ENCODE measurements around the gene NUP50. TPM values are rescaled to one million over a fixed set of nuclear protein-coding genes. Genes with fewer than 3 reads are reported as not detected.
"Not testable (repeated sequence)": the region's sequence is repeated elsewhere in the genome, so short reads cannot be mapped to it uniquely, and the experiment has no call there.

Gene NUP50
- total and polyA plus RNA-seq, 8 donors: 14.6 to 443 (median 113) TPM

DNA sequence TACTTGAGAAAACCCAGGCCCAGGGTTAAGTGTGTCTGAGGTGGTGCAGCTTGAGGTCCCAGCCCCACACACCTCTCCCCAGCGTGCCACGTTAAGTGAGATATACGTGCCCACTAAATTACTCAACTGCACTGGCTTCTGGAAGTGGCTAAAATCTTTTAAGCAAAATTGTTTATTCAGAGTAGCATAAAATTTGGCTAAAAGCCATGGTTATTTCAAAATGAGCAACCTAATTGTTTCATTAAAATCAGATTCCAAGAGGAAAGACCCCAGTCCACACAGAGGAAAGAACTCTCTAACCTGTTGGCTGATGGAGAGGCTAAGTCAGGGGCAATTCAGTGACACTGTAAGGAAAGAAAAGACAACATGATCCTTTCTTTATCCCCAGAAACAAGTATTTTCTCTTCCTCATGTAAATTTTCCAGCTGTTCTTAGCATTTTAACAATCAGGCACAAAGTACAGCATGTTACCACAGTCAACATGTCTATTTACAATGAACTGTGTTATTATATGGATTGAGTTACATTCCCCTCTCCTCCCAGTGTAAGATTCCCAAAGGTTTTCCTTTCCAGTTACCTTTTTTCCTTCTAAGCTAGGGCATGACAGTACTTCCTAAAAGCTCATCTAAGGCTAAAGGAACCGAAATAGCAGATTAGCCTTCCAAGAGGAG, 26.6 kb downstream of the NUP50 start:
- TF ChIP-seq POLR2AphosphoS5 (IDR thresholded peaks at IDR 0.05) (no peak), POLR2A (IDR thresholded peaks at IDR 0.05) (no peak), EP300 (IDR thresholded peaks at IDR 0.05) (no peak)
- TF ChIP-seq, protein P1, sequence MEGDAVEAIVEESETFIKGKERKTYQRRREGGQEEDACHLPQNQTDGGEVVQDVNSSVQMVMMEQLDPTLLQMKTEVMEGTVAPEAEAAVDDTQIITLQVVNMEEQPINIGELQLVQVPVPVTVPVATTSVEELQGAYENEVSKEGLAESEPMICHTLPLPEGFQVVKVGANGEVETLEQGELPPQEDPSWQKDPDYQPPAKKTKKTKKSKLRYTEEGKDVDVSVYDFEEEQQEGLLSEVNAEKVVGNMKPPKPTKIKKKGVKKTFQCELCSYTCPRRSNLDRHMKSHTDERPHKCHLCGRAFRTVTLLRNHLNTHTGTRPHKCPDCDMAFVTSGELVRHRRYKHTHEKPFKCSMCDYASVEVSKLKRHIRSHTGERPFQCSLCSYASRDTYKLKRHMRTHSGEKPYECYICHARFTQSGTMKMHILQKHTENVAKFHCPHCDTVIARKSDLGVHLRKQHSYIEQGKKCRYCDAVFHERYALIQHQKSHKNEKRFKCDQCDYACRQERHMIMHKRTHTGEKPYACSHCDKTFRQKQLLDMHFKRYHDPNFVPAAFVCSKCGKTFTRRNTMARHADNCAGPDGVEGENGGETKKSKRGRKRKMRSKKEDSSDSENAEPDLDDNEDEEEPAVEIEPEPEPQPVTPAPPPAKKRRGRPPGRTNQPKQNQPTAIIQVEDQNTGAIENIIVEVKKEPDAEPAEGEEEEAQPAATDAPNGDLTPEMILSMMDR (IDR thresholded peaks at IDR 0.05): no peak
- Histone ChIP-seq H3K9me3 (no peaks in the 10 kb centered on the region), H3K27me3 (no peaks in the 10 kb centered on the region), H3K4me1 (peaks cover 0 to 7% (median 3%) of the 10 kb centered on the region in 4 donors), H3K4me3 (no peak overlapping the region), H3K36me3 (peaks cover 6 to 52% (median 26%) of the 10 kb centered on the region in 4 donors), H3K27ac (no peak overlapping the region)
- WGBS, 5 donors: 67 to 84% (median 74%) methylated on average over 4 of the region's 4 CpGs
- no peak for DNase-seq
- intact Hi-C loops (cut with DNase I; ENCODE audit: low total_unique reads): no loop called here

DNA sequence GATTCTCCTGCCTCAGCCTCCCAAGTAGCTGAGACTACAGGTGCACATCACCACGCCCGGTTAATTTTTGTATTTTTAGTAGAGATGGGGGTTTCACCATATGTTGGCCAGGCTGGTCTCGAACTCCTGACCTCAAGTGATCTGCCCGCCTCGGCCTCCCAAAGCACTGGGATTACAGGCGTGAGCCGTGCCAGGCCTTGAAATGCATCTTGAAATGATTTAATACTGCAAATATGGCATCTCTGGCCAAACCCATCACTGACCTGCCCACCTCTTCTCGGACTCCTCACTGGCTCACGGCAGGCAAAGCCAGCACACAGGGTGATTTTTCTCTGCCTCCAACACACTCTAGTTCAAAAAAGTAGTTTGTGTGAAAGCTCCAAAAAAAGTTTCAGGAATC, 28.0 kb downstream of the NUP50 start:
- H3K9me3 ChIP-seq; H3K4me1 ChIP-seq; H3K4me3 ChIP-seq; DNase-seq; H3K27me3 ChIP-seq; H3K27ac ChIP-seq; intact Hi-C loops (cut with DNase I; ENCODE audit: low total_unique reads): not testable (repeated sequence)
- 81 to 94% (median 91%) methylated on average over 9 of the region's 9 CpGs for WGBS, 5 donors
- peaks cover 11 to 52% (median 28%) of the 10 kb centered on the region in 4 donors for H3K36me3 ChIP-seq

DNA sequence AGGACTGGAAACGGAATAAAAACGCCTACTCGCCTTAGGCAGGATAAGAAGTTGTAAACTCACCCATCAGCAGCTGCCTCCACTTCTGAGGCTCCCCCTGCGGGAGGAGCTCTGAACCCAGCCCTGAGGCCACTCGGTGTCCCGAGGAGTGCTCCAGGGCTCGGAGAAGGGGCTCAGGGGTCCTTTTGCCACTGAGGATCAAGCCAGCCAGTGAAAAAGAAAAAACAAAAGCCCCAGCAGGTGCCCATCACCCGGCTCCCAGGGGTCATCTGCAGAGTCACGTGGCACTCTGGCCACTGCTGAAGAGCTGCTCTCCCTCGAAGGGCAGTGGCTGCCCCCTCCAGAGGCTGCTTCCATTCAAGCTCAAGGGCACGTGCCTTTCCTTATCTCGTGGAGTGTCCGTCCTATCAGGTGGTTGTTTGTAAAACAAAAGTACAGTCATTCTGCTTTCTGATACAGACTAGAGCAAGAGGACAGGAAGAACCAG, 29.0 kb downstream of the NUP50 start:
- peaks cover 20 to 58% (median 38%) of the 10 kb centered on the region in 4 donors for H3K36me3 ChIP-seq
- H3K27me3 ChIP-seq: no peaks in the 10 kb centered on the region
- H3K27ac ChIP-seq: no peak overlapping the region
- peaks cover 0 to 7% (median 3%) of the 10 kb centered on the region in 4 donors for H3K4me1 ChIP-seq
- no peak for DNase-seq
- H3K4me3 ChIP-seq: no peak overlapping the region
- H3K9me3 ChIP-seq: no peaks in the 10 kb centered on the region
- intact Hi-C loops (cut with DNase I; ENCODE audit: low total_unique reads): no loop called here
- TF ChIP-seq POLR2AphosphoS5 (IDR thresholded peaks at IDR 0.05) (no peak), POLR2A (IDR thresholded peaks at IDR 0.05) (no peak), EP300 (IDR thresholded peaks at IDR 0.05) (no peak)
- TF ChIP-seq, protein P1 (IDR thresholded peaks at IDR 0.05): no peak
- WGBS, 5 donors: 45 to 60% (median 52%) methylated on average over 12 to 13 of the region's 13 CpGs

DNA sequence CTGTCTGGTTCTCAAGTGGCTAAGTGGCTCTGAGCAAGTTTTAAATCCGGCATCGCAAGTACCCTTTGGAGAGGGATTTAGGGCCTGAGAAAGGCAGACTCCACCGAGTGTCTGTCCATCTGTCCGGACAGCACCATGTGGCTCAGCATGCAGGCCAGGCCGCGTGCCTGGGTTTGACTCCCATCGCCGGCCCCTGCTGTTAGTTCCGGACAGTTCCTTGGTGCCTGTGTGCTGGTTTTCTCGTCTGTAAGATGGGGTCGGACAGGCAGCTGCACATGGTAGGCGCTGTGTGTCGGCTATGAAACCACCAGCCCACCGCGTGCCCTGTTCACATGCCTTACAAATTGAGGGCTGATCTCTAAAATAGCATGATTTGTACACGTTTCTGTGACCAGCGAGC, 31.0 kb downstream of the NUP50 start:
- intact Hi-C loops (cut with DNase I; ENCODE audit: low total_unique reads): no loop called here
- H3K4me1 ChIP-seq: peaks cover 0 to 7% (median 3%) of the 10 kb centered on the region in 4 donors
- no peak overlapping the region for H3K27ac ChIP-seq
- H3K9me3 ChIP-seq: no peaks in the 10 kb centered on the region
- no peaks in the 10 kb centered on the region for H3K27me3 ChIP-seq
- peaks cover 36 to 59% (median 53%) of the 10 kb centered on the region in 4 donors for H3K36me3 ChIP-seq
- WGBS, 5 donors: 86 to 93% (median 90%) methylated on average over 10 to 17 of the region's 17 CpGs
- TF ChIP-seq POLR2A (IDR thresholded peaks at IDR 0.05) (no peak), POLR2AphosphoS5 (IDR thresholded peaks at IDR 0.05) (no peak), EP300 (IDR thresholded peaks at IDR 0.05) (no peak)
- TF ChIP-seq, protein P1 (IDR thresholded peaks at IDR 0.05): no peak
- DNase-seq: no peak
- no peak overlapping the region for H3K4me3 ChIP-seq

DNA sequence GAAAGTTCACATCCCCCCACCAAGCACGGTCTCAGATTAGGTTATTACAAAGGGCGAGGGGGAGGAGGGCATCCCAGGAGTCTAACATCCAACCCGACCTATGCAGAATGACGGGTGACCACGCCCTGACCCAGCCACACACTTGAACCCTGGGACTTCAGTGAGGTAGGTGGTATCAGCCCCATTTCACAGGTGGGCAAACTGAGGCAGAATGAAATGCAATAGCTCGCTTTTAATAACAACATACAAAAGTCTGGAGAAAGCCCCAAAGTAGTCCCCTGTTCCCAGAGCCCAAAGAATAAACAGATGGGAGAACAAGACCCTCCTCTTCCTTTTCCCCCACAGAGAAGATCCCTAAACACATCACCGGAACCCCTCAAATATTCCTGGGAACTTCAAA, 31.9 kb downstream of the NUP50 start:
- TF ChIP-seq POLR2A (IDR thresholded peaks at IDR 0.05) (no peak), POLR2AphosphoS5 (IDR thresholded peaks at IDR 0.05) (no peak), EP300 (IDR thresholded peaks at IDR 0.05) (no peak)
- TF ChIP-seq, protein P1 (IDR thresholded peaks at IDR 0.05): no peak
- no peak for DNase-seq
- Histone ChIP-seq H3K9me3 (no peaks in the 10 kb centered on the region), H3K4me1 (peaks cover 0 to 9% (median under 1%) of the 10 kb centered on the region in 4 donors), H3K27ac (no peak overlapping the region), H3K27me3 (no peaks in the 10 kb centered on the region), H3K4me3 (no peak overlapping the region), H3K36me3 (peaks cover 41 to 67% (median 61%) of the 10 kb centered on the region in 4 donors)
- WGBS, 5 donors: 76 to 94% (median 91%) methylated on average over 5 to 7 of the region's 7 CpGs
- intact Hi-C loops (cut with DNase I; ENCODE audit: low total_unique reads): no loop called here
